Liver (tissue), 3 donors: ENCODE results near the gene GALNT10.

ENCODE experiments used
- CTCF ChIP-seq: fragments of 150-350 bp; IDR thresholded peaks from 2 replicates; pipeline ENCODE4 v1.5.1; 2017; ENCODE audit warnings: improper control_type of control experiment, low read depth, low read length; ENCODE audit not compliant: missing input control
- EGR1 ChIP-seq, 2 donors: IDR thresholded peaks; 2 replicates each; pipeline ENCODE4 v1.6.1; 2016 to 2018; ENCODE audit warnings: antibody characterized with exemption in 2 of 2, low read depth in 2 of 2
- FOXA2 ChIP-seq: IDR thresholded peaks from 2 replicates; pipeline ENCODE4 v1.6.1; 2016; ENCODE audit warnings: antibody characterized with exemption
- GABPA ChIP-seq, 2 donors: IDR thresholded peaks in 1 of 2; conservative IDR thresholded peaks in 1 of 2; 2 replicates each; pipeline ENCODE4 v1.6.1; 2016; ENCODE audit warnings: antibody characterized with exemption in 2 of 2, mild to moderate bottlenecking in 1 of 2, moderate library complexity in 1 of 2
- HNF4G ChIP-seq: IDR thresholded peaks from 2 replicates; pipeline ENCODE4 v1.6.1; 2016; ENCODE audit warnings: antibody characterized with exemption
- JUND ChIP-seq, 2 donors: IDR thresholded peaks; 2 replicates each; pipeline ENCODE4 v1.6.1; 2016; ENCODE audit warnings: antibody characterized with exemption in 2 of 2
- MAX ChIP-seq: IDR thresholded peaks from 2 replicates; pipeline ENCODE4 v1.6.1; 2016; ENCODE audit warnings: antibody characterized with exemption
- RAD21 ChIP-seq, 2 donors: IDR thresholded peaks; 2 replicates each; pipeline ENCODE4 v1.6.1; 2016; ENCODE audit warnings: antibody characterized with exemption in 2 of 2, mild to moderate bottlenecking in 2 of 2
- REST ChIP-seq: IDR thresholded peaks from 2 replicates; pipeline ENCODE4 v1.6.1; 2016; ENCODE audit warnings: antibody characterized with exemption, mild to moderate bottlenecking
- TAF1 ChIP-seq: conservative IDR thresholded peaks from 2 replicates; pipeline ENCODE4 v1.6.1; 2016; ENCODE audit warnings: antibody characterized with exemption, mild to moderate bottlenecking
- YY1 ChIP-seq: IDR thresholded peaks from 2 replicates; pipeline ENCODE4 v1.6.1; 2016; ENCODE audit warnings: antibody characterized with exemption, mild to moderate bottlenecking
- donor health status: healthy.
- donor health status: healthy.

DNA sequence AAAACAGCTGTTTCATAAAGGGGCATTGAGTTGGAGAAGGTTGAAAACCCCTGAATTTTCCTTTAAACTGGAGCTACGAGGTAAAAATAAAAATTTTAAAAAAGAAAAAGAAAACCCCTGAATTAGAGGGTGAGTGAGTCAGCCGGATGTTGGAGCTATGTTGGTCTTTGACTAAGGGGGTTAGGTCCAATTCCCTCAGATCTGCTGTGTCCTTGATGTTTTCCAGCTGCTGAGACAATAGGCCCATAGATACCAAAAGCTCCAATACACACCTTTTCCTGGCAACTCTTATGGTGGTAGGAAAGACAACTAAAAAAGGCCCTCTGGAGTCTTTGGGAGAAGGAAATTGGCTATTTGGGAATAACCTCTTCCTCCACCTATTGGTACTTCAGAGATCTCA, 175.8 kb downstream of the GALNT10 start:
- TF ChIP-seq TAF1 (no peak), GABPA (IDR thresholded peaks at IDR 0.05 in 1 of 2, conservative IDR thresholded peaks at IDR 0.05 in 1 of 2) (no peak), CTCF (no peak), HNF4G (no peak), MAX (no peak), JUND (IDR thresholded peaks at IDR 0.05) (no peak), EGR1 (IDR thresholded peaks at IDR 0.05; ENCODE audit: low read depth in 2 of 2) (no peak), REST (no peak), FOXA2 (no peak), YY1 (no peak), RAD21 (IDR thresholded peaks at IDR 0.05) (no peak)
